ENCODE measurements around the gene FUT6.
A peak's percentile ranks its signal among the peaks of the same experiment; 100 is the strongest.

Gene FUT6

DNA sequence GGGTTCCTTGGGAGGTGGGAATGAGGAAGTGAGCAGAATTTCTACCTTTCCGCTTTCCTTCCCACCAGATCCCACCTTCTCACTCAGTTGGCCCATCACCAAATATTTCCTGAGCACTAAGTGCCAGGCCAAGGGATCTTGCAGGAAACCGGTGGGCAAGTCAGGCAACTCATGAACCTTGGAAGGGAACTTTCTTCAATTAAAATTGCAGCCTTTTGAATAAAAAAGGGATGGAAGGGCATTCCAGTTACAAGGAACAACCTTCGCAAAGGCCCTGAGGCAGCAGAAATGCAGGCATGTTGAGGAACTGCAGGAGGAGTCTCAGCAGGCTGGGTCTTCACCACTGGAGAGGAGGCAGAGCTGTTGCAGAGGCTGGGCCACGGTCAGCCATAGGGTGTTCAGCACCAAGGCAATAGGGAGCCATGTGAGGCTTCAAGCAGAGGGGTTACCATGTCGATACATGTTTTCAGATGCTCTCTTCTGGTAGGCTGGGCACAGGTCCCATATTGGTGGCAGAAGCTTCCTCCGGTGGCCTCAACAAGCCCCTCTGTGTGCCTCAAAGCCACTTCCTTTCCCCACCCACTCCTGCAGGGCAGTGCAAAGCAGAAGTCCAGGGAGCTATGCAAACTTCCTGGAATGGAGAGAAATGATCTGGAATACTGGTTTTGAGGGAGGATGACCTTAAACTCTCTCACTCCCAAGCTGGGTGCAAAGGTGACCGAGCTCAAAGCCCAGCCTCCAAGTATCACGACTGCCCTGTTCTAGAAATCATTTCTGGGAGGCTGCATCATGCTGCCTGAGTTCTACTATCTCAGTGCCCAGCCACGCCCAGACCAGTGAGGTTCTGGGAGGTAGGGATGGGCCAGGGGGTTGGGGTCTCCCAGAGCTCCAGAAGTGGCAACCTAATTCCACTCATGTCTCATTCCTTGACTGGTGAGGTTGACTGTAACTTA, at the start of gene FUT6:
Gene FUT6 (minus strand): TSS at position 638 of the 953 bp plus-strand sequence. CDS start 7,135 bp downstream, outside the sequence.
- TF ChIP-seq YY1 (IDR thresholded peaks at IDR 0.05; ENCODE audit: low read depth) (no peak), TCF12 (IDR thresholded peaks at IDR 0.05; ENCODE audit: low read depth) (no peak), FOXM1 (IDR thresholded peaks at IDR 0.05; ENCODE audit: borderline replicate concordance, low read depth) (no peak), ZBTB7A (IDR thresholded peaks at IDR 0.05; ENCODE audit: low read depth) (no peak), EGR1 (IDR thresholded peaks at IDR 0.05) (no peak), EP300 (IDR thresholded peaks at IDR 0.05; ENCODE audit: borderline replicate concordance) (no peak), TEAD4 (IDR thresholded peaks at IDR 0.05) (no peak), REST (IDR thresholded peaks at IDR 0.05; ENCODE audit: low read depth) (no peak), CEBPB (IDR thresholded peaks at IDR 0.05) (no peak), TAF1 (IDR thresholded peaks at IDR 0.05; ENCODE audit: low read depth) (no peak), USF1 (IDR thresholded peaks at IDR 0.05) (no peak), CREB1 (IDR thresholded peaks at IDR 0.05; ENCODE audit: low read depth) (no peak), RAD21 (IDR thresholded peaks at IDR 0.05; ENCODE audit: low read depth) (no peak), NFIC (IDR thresholded peaks at IDR 0.05) (no peak)
- TF ChIP-seq, protein P1, sequence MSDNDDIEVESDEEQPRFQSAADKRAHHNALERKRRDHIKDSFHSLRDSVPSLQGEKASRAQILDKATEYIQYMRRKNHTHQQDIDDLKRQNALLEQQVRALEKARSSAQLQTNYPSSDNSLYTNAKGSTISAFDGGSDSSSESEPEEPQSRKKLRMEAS (IDR thresholded peaks at IDR 0.05), result no peak

DNA sequence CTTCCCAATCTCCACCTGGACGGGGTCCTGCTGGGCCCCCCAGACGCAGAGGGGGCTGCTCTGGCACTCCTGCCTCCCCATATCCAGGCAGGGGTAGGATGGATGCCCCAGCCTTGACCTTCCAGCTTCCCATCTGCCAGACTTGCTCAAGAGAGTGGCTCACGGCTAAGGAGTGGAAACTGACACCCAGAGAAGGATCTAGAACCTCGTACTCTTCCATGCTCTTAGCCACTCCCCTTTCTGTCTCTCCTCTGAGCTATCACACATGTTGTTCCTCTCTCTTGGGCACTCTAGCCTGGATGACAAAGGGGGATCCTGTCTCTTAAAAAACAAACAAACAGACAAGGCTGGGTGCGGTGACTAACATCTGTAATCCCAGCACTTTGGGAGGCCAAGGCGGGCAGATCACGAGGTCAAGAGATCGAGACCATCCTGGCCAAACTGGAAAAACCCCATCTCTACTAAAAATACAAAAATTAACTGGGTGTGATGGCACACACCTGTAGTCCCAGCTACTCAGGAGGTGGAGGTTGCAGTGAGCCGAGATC, 43.0 kb upstream of the FUT6 start:
- TF ChIP-seq RAD21 (IDR thresholded peaks at IDR 0.05; ENCODE audit: low read depth) (no peak), USF1 (IDR thresholded peaks at IDR 0.05) (no peak), EP300 (IDR thresholded peaks at IDR 0.05; ENCODE audit: borderline replicate concordance) (no peak), CREB1 (IDR thresholded peaks at IDR 0.05; ENCODE audit: low read depth) (no peak), EGR1 (IDR thresholded peaks at IDR 0.05) (no peak), TAF1 (IDR thresholded peaks at IDR 0.05; ENCODE audit: low read depth) (no peak), TEAD4 (IDR thresholded peaks at IDR 0.05) (no peak), YY1 (IDR thresholded peaks at IDR 0.05; ENCODE audit: low read depth) (no peak), ZBTB7A (IDR thresholded peaks at IDR 0.05; ENCODE audit: low read depth) (no peak), TCF12 (IDR thresholded peaks at IDR 0.05; ENCODE audit: low read depth) (no peak), REST (IDR thresholded peaks at IDR 0.05; ENCODE audit: low read depth) (no peak), FOXM1 (IDR thresholded peaks at IDR 0.05; ENCODE audit: borderline replicate concordance, low read depth) (no peak), CEBPB (IDR thresholded peaks at IDR 0.05) (no peak), NFIC (IDR thresholded peaks at IDR 0.05) (no peak)
- TF ChIP-seq, protein P1 (IDR thresholded peaks at IDR 0.05), result no peak

DNA sequence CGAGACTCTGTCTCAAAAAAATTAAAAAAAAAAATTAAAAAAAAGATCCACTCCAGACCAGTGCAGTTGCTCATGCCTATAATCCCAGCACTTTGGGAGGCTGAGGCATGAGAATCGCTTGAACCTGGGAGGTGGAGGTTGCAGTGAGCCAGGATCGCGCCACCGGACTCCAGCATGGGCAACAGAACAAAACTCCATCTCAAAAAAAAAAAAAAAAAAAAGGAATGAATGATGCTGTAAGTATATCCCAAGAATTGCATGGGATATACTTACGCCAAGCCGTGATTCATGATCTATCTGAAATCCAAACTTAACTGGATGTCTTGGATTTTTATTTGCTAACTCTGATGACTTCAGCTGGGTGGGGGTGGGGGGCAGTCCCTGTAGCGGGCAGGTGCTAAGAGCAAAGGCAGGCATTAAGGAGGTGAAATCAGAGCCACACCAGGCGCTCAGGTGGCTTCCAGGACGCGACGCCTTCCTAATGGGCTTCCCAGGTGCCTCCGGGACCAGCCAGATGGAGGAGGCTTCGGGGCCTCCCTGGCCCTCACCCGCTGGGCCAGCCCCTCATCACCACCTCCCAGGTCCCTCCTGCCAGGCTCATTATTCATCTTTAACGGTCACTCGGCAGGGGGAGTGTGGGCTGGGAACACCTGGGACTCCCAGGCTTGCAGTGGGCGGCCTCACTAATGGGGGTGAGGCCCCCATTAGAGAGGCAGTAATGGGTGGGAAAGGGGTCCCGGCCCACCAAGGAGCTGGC, 42.2 kb upstream of the FUT6 start:
- TF ChIP-seq EGR1 (IDR thresholded peaks at IDR 0.05), result peak; percentile 45; the same call in 1 of the 2 replicates
- no peak for TF ChIP-seq TAF1 (IDR thresholded peaks at IDR 0.05; ENCODE audit: low read depth)
- TF ChIP-seq TCF12 (IDR thresholded peaks at IDR 0.05; ENCODE audit: low read depth), result peak; percentile 90
- peak; percentile 29; the same call in 1 of the 2 replicates for TF ChIP-seq FOXM1 (IDR thresholded peaks at IDR 0.05; ENCODE audit: borderline replicate concordance, low read depth)
- peak; percentile 27 for TF ChIP-seq NFIC (IDR thresholded peaks at IDR 0.05)
- TF ChIP-seq, protein P1 (IDR thresholded peaks at IDR 0.05), result peak; percentile 39; the same call in 1 of the 2 replicates
- peak; percentile 72 for TF ChIP-seq EP300 (IDR thresholded peaks at IDR 0.05; ENCODE audit: borderline replicate concordance)
- TF ChIP-seq RAD21 (IDR thresholded peaks at IDR 0.05; ENCODE audit: low read depth), result no peak

- TF ChIP-seq EGR1 (IDR thresholded peaks at IDR 0.05) (no peak), TAF1 (IDR thresholded peaks at IDR 0.05; ENCODE audit: low read depth) (no peak), RAD21 (IDR thresholded peaks at IDR 0.05; ENCODE audit: low read depth) (no peak), TCF12 (IDR thresholded peaks at IDR 0.05; ENCODE audit: low read depth) (no peak), REST (IDR thresholded peaks at IDR 0.05; ENCODE audit: low read depth) (no peak), CREB1 (IDR thresholded peaks at IDR 0.05; ENCODE audit: low read depth) (no peak), TEAD4 (IDR thresholded peaks at IDR 0.05) (no peak), EP300 (IDR thresholded peaks at IDR 0.05; ENCODE audit: borderline replicate concordance) (no peak), YY1 (IDR thresholded peaks at IDR 0.05; ENCODE audit: low read depth) (no peak), CEBPB (IDR thresholded peaks at IDR 0.05) (no peak), ZBTB7A (IDR thresholded peaks at IDR 0.05; ENCODE audit: low read depth) (no peak), FOXM1 (IDR thresholded peaks at IDR 0.05; ENCODE audit: borderline replicate concordance, low read depth) (no peak), NFIC (IDR thresholded peaks at IDR 0.05) (no peak), USF1 (IDR thresholded peaks at IDR 0.05) (no peak)
- TF ChIP-seq, protein P1 (IDR thresholded peaks at IDR 0.05), result no peak
These were observed 41.1 kb upstream of the FUT6 start for GRCh38 chr19:5880604-5881078.
